Activated CD4-positive, alpha-beta T cell treated with anti-CD3 and anti-CD28 coated beads, Interleukin-2, amount 10 ng/mL, durations not matched to agents 7 days and 5 days (primary cell): ENCODE measurements around the gene TAF1D. TPM values are rescaled to one million over a fixed set of nuclear protein-coding genes. Genes with fewer than 3 reads are reported as not detected.

Source experiments
- CTCF ChIA-PET: fragments of 350-600 bp; sonication (Branson Sonifier 250); formaldehyde crosslinking; loops from one replicate; lab custom pipeline; 2021; ENCODE audit warnings: antibody characterized with exemption; lab: Charles Lee
- POLR2A ChIA-PET: fragments of 350-600 bp; sonication (Branson Sonifier 250); formaldehyde crosslinking; loops from one replicate; lab custom pipeline; 2021; ENCODE audit warnings: antibody characterized with exemption; lab: Charles Lee
- DNase-seq: peaks from one replicate; pipeline ENCODE4 v3.0.0-alpha.2; 2020
- H3K27ac Mint-ChIP-seq: one replicate; pipeline ENCODE4 v1.8.0; 2021; ENCODE audit warnings: mild to moderate bottlenecking, moderate library complexity, mixed read lengths
- H3K27me3 Mint-ChIP-seq: one replicate; pipeline ENCODE4 v1.8.0; 2021; ENCODE audit warnings: mixed read lengths
- H3K36me3 Mint-ChIP-seq: one replicate; pipeline ENCODE4 v1.8.0; 2021; ENCODE audit warnings: low read depth, mixed read lengths
- H3K4me1 Mint-ChIP-seq: one replicate; pipeline ENCODE4 v1.8.0; 2021; ENCODE audit warnings: mixed read lengths
- H3K4me3 Mint-ChIP-seq: one replicate; pipeline ENCODE4 v1.8.0; 2021; ENCODE audit warnings: mild to moderate bottlenecking, moderate library complexity, mixed read lengths
- H3K9me3 Mint-ChIP-seq: one replicate; pipeline ENCODE4 v1.8.0; 2021; ENCODE audit warnings: mixed read lengths
- microRNA-seq: library from miRNA; unstranded; fragments of <30 nt; microRNA quantifications from one replicate; pipeline ENCODE4 v1.2.0, GENCODE V29; 2021; ENCODE audit warnings: borderline microRNAs expressed, borderline replicate concordance
- total RNA-seq, 2 experiments: library from RNA; stranded (reverse); gene quantifications; one replicate each; pipeline ENCODE4 v1.2.3, GENCODE V29; 2021

TAF1D gene
- total RNA-seq, 2 experiments from 2014 or later: 159 to 166 TPM

- H3K27me3 Mint-ChIP-seq: no peaks in the 10 kb centered on the region
- no peak overlapping the region for H3K4me3 Mint-ChIP-seq
- peaks cover 30% of the 10 kb centered on the region for H3K9me3 Mint-ChIP-seq
- peak overlapping the region; percentile 28 for H3K27ac Mint-ChIP-seq
- H3K4me1 Mint-ChIP-seq: peaks cover 5% of the 10 kb centered on the region
- DNase-seq: no peak
- peaks cover 90% of the 10 kb centered on the region for H3K36me3 Mint-ChIP-seq
- POLR2A ChIA-PET: no interaction called here
- CTCF ChIA-PET: no interaction called here
Measured at GRCh38 chr11:93710239-93710638, 31.1 kb downstream of the TAF1D start.

- H3K4me3 Mint-ChIP-seq: no peak overlapping the region
- POLR2A ChIA-PET: no interaction called here
- H3K9me3 Mint-ChIP-seq: peaks cover 10% of the 10 kb centered on the region
- peak; percentile 8 for DNase-seq
- CTCF ChIA-PET: interaction anchor here (1.5 kb wide), 1 partner anchor 20 kb away, joined by 6 read pairs; no protein-coding TSS in a partner anchor
- H3K27me3 Mint-ChIP-seq: no peaks in the 10 kb centered on the region
- H3K4me1 Mint-ChIP-seq: no peaks in the 10 kb centered on the region
- H3K36me3 Mint-ChIP-seq: peaks cover 75% of the 10 kb centered on the region
- no peak overlapping the region for H3K27ac Mint-ChIP-seq
Measured at GRCh38 chr11:93704237-93704636, 37.1 kb downstream of the TAF1D start.

- no peaks in the 10 kb centered on the region for H3K27me3 Mint-ChIP-seq
- ChIA-PET CTCF (no interaction called here), POLR2A (no interaction called here)
- H3K27ac Mint-ChIP-seq: no peak overlapping the region
- H3K36me3 Mint-ChIP-seq: peaks cover 81% of the 10 kb centered on the region
- H3K4me3 Mint-ChIP-seq: no peak overlapping the region
- H3K9me3 Mint-ChIP-seq: no peaks in the 10 kb centered on the region
- no peak for DNase-seq
- no peaks in the 10 kb centered on the region for H3K4me1 Mint-ChIP-seq
Measured at GRCh38 chr11:93700830-93701229, 40.5 kb downstream of the TAF1D start.

- Mint-ChIP-seq H3K4me3 (no peak overlapping the region), H3K27ac (no peak overlapping the region), H3K4me1 (no peaks in the 10 kb centered on the region), H3K27me3 (no peaks in the 10 kb centered on the region), H3K9me3 (no peaks in the 10 kb centered on the region), H3K36me3 (peaks cover 66% of the 10 kb centered on the region)
- ChIA-PET POLR2A (no interaction called here), CTCF (no interaction called here)
- DNase-seq: no peak
Measured at GRCh38 chr11:93697611-93698010, 43.7 kb downstream of the TAF1D start.

GRCh38 chr11:93694557-93694956 is 46.7 kb downstream of the TAF1D start:
- POLR2A ChIA-PET: interaction anchor here (0.6 kb wide), 1 partner anchor 12 kb away, joined by 3 read pairs; no protein-coding TSS in a partner anchor

GRCh38 chr11:93694109-93694508 is 47.2 kb downstream of the TAF1D start:
- H3K27me3 Mint-ChIP-seq: no peaks in the 10 kb centered on the region
- H3K9me3 Mint-ChIP-seq: no peaks in the 10 kb centered on the region
- peaks cover 5% of the 10 kb centered on the region for H3K4me1 Mint-ChIP-seq
- POLR2A ChIA-PET: no interaction called here
- no peak overlapping the region for H3K4me3 Mint-ChIP-seq
- peaks cover 64% of the 10 kb centered on the region for H3K36me3 Mint-ChIP-seq
- CTCF ChIA-PET: no interaction called here
- no peak for DNase-seq
- H3K27ac Mint-ChIP-seq: no peak overlapping the region

More at GRCh38 chr11:93694557-93694956, 46.7 kb downstream of the TAF1D start:
- CTCF ChIA-PET: no interaction called here
- no peak overlapping the region for H3K27ac Mint-ChIP-seq
- H3K27me3 Mint-ChIP-seq: no peaks in the 10 kb centered on the region
- no peak overlapping the region for H3K4me3 Mint-ChIP-seq
- peaks cover 64% of the 10 kb centered on the region for H3K36me3 Mint-ChIP-seq
- H3K9me3 Mint-ChIP-seq: no peaks in the 10 kb centered on the region
- peaks cover under 1% of the 10 kb centered on the region for H3K4me1 Mint-ChIP-seq
- DNase-seq: no peak

GRCh38 chr11:93689240-93689639 is 52.1 kb downstream of the TAF1D start:
- Mint-ChIP-seq H3K4me1 (peaks cover 16% of the 10 kb centered on the region), H3K4me3 (no peak overlapping the region), H3K9me3 (no peaks in the 10 kb centered on the region), H3K36me3 (peaks cover 59% of the 10 kb centered on the region), H3K27ac (no peak overlapping the region), H3K27me3 (no peaks in the 10 kb centered on the region)
- DNase-seq: no peak
- ChIA-PET POLR2A (no interaction called here), CTCF (interaction anchor here (0.6 kb wide), 1 partner anchor 51 kb away, joined by 3 read pairs; no protein-coding TSS in a partner anchor)

- Mint-ChIP-seq H3K9me3 (no peaks in the 10 kb centered on the region), H3K36me3 (peaks cover 73% of the 10 kb centered on the region), H3K4me1 (peaks cover 16% of the 10 kb centered on the region), H3K4me3 (no peak overlapping the region), H3K27ac (no peak overlapping the region), H3K27me3 (no peaks in the 10 kb centered on the region)
- POLR2A ChIA-PET: no interaction called here
- DNase-seq: no peak
- CTCF ChIA-PET: interaction anchor here (0.6 to 1.2 kb wide), 3 partner anchors 21 to 68 kb away, joined by 3 read pairs; no protein-coding TSS in a partner anchor
Measured at GRCh38 chr11:93686812-93687211, 54.5 kb downstream of the TAF1D start.

- no peak for DNase-seq
- ChIA-PET POLR2A (interaction anchor here (0.6 kb wide), 1 partner anchor 802 kb away, joined by 3 read pairs; no protein-coding TSS in a partner anchor), CTCF (interaction anchor here (0.6 to 1.5 kb wide), 4 partner anchors 12 to 68 kb away, joined by 3 read pairs; no protein-coding TSS in a partner anchor)
Measured at GRCh38 chr11:93686226-93686625, 55.1 kb downstream of the TAF1D start.

More at GRCh38 chr11:93686226-93686625, 55.1 kb downstream of the TAF1D start:
- Mint-ChIP-seq H3K36me3 (peaks cover 73% of the 10 kb centered on the region), H3K27me3 (no peaks in the 10 kb centered on the region), H3K4me3 (no peak overlapping the region), H3K4me1 (peaks cover 16% of the 10 kb centered on the region), H3K9me3 (no peaks in the 10 kb centered on the region), H3K27ac (no peak overlapping the region)

Small RNAs within 50 kb of the gene (microRNA-seq; reads per million reads assigned to microRNA genes)
- gene MIR1304: 23.2 reads per million, percentile 51 among the genes with 10 or more reads in this experiment

Other genes with a start within 250 kb of the TAF1D start
- 10 to 100 TPM; 35.4 to 41.9 TPM for gene SMCO4, start 198.1 kb downstream of the TAF1D start, total RNA-seq
- gene CEP295, start 79.8 kb downstream of the TAF1D start, total RNA-seq: 10 to 100 TPM; 31.8 to 35.5 TPM
- 10 to 100 TPM; 14.5 to 22.5 TPM for gene C11orf54, start 177 bp upstream of the TAF1D start, total RNA-seq
- gene MED17, start 42.8 kb upstream of the TAF1D start, total RNA-seq: 10 to 100 TPM; 40.7 to 42.1 TPM
- not detected for gene VSTM5, start 109.1 kb upstream of the TAF1D start, total RNA-seq